Hematopoietic multipotent progenitor cell treated with erythropoietin and hydrocortisone succinate and interleukin-3 and kit ligand, for 8 days (in vitro differentiated cells): Measurements from ENCODE around the gene ZSWIM9.

Source experiments
- DNase-seq: peaks from one replicate; pipeline ENCODE4 v3.0.0-alpha.2; 2015

The ZSWIM9 gene

DNA sequence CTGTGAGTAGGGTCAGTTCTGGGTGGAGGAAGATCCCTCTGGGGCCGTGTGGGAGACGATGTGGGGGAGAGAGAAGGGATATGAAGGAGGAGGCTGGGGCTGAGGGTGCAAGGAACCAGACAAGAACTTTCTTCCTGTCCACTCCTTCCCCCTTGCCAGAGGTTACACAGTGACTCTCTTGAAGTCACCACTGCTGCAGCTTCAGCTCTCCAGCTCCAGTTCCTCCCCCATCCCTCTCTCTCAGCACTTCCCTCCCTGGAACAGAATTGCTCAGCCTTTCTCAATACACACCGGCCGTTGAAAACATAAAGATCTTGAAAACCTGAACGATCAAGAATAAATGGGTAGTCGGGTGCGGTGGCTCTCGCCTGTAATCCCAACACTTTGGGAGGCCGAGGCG, 5.1 kb downstream of the ZSWIM9 start:
- DNase-seq = no peak

GRCh38 chr19:48176226-48176625, 5.7 kb downstream of the ZSWIM9 start:
- no peak for DNase-seq

- no peak for DNase-seq
Measured at GRCh38 chr19:48181505-48181904, 11.0 kb downstream of the ZSWIM9 start.

DNA sequence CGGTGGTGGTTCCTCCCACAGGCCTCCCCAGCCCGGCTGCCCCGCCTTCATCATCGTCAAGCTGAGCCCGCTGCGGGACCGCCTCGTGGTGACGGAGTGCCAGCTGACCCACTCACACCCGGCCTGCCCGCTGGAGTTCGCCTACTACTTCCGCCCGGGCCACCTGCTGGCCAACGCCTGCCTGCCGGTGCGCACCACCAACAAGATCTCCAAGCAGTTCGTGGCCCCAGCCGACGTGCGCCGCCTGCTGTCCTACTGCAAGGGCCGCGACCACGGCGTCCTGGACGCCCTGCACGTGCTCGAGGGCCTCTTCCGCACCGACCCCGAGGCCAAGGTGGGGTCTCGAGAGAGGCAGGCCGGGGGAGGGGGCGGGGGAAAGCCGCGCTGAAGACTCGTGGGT, 12.0 kb downstream of the ZSWIM9 start:
- DNase-seq = no peak

DNA sequence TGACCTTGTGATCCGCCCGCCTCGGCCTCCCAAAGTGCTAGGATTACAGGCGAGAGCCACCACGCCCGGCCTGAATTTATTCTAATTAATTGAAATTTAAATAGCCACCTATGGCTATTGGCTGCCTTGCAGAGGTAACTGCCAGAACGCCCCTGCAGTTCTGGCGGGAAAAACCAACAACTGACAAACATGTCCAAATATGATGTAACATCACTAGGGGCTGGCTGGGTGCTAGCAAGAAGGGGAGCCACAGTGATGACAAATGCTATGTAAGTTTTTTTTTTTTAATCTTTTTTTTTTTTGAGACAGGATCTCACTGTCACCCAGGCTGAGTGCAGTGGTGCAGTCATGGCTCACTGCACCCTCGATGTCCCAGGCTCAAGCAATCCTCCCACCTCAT, 12.9 kb downstream of the ZSWIM9 start:
- no peak for DNase-seq

DNA sequence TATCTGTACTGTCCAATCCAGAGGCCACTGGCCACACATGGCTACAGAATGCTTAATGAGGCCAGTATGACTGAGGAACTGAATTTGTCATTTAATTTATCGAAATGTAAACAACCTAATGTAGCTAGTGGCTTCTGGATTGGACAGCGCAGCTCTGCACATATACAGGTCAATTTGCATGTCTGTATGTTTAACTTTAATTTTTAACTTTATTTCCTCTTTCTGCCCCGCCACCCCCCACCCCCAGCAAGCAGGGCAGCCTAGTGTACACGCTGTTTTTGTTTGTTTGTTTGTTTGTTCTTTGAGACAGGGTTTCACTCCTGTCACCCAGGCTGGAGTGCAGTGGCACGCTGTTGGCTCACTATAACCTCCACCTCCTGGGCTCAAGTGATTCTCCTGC, 15.5 kb downstream of the ZSWIM9 start:
- no peak for DNase-seq

- DNase-seq = no peak
Measured at GRCh38 chr19:48186541-48186991, 16.1 kb downstream of the ZSWIM9 start.

DNA sequence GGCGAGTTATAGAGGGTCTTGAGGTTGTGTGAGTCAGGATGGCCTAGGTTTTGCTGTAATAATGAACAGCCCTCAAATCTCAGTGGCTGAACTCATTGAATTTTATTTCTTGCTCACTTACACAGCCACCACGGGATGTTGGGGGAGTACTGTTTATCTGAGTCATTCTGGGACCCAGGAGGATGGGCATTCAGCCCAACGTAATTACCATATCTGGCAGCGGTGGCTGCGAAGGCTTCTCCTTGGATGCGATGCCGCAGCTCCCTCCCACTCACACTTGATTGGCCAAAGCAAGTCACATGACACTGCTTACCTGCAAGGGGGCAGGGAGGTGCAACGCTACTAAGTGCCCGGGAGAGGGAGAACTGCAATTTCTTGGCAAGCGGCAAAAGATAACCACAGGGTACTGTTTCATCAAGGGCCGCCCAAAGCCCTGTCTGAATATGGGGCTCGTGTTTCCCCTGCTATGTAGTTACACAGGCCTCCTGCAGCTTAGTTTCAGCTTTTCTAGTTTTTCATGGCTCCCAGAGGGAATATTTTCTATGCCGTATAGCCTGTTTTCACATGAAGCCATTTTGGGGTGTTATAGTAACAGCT, 19.9 kb downstream of the ZSWIM9 start:
- peak; percentile 33 for DNase-seq

DNA sequence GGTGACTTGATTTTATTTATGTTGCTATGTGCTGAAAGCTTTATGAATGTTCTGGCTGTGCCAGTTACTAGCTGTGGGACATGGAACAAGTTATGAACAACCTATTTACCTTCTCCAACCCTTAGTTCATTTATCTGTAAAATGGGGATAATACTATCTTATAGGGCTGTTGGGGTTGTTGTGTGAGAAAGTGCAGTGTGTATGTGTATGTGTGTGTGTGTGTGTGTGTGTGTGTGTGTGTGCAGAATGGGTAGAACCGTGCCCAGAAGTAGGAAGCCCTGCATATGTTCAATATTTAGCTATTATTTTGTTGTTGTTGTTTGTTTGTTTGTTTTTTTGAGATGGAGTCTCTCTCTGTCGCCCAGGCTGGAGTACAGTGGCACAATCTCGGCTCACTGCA, 20.4 kb downstream of the ZSWIM9 start:
- DNase-seq = no peak

- DNase-seq = no peak
Measured at GRCh38 chr19:48192750-48193149, 22.3 kb downstream of the ZSWIM9 start.

- DNase-seq = peak; percentile 28
Measured at GRCh38 chr19:48194041-48194843, 23.8 kb downstream of the ZSWIM9 start.

DNA sequence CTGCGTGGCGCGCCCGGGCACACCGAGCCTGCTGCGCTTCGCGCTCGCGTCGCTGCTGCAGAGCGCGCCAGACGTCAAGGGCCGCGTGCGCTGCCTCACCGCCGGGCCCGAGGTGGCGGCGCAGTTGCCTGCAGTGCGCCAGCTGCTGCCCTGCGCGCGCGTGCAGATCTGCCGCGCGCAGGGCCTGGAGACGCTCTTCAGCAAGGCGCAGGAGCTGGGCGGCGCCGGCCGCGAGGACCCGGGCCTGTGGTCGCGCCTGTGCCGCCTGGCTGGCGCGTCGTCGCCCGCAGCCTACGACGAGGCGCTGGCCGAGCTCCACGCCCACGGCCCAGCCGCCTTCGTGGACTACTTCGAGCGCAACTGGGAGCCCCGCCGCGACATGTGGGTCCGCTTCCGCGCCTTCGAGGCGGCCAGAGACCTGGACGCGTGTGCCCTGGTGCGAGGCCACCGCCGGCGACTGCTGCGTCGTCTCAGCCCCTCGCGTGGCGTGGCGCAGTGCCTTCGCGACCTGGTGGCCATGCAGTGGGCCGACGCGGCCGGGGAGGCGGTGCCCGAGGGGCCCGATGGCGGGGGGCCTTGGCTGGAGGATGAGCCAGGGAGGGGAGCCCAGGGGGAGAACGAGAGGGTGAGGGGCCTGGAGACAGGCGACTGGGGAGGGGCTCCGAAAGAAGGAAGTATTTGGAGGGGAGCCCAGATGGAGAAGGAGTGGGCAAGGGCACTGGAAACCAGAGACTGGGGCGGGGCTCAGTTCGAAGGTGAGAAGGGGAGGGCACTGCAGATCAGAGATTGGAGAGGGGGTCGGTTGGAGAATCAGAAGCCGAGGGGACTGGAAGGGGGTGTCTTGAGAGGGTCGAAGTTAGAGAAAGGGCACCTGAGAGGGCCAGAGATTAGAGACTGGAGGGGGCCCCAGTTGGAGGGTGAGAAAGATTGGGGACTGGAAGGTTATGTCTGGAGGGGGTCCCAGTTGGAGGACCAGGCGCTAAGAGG, 24.7 kb downstream of the ZSWIM9 start:
- DNase-seq = no peak

- DNase-seq = no peak
Measured at GRCh38 chr19:48196321-48196763, 25.9 kb downstream of the ZSWIM9 start.

- DNase-seq = no peak
Measured at GRCh38 chr19:48196933-48197665, 26.6 kb downstream of the ZSWIM9 start.

DNA sequence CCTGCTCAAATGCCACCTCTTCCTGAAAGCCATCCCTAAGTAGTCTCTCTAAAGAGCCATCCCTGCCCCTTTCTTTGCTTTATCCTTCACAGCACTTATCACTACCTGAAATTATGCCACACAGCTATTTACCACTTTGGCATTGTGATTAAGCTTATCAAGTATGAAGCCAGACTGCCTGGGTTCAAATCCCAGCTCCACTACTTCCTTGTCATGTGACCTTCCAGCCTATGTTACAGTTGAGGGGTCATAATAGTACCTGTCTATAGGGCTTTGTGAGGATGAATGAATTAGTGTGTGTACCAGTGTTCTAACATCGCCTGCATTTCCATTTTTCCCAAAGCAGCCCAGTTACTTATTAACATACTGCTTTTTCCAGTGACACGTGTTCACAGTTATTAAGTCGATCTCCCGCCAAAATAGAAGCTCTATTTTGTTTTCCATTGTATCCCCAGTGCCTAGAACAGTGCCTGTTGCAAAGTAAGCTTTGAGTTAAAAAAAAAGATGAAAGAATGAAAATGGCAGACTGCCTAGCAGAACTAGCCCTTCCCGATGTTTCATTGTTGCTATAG, 32.8 kb downstream of the ZSWIM9 start:
- peak; percentile 75 for DNase-seq

DNA sequence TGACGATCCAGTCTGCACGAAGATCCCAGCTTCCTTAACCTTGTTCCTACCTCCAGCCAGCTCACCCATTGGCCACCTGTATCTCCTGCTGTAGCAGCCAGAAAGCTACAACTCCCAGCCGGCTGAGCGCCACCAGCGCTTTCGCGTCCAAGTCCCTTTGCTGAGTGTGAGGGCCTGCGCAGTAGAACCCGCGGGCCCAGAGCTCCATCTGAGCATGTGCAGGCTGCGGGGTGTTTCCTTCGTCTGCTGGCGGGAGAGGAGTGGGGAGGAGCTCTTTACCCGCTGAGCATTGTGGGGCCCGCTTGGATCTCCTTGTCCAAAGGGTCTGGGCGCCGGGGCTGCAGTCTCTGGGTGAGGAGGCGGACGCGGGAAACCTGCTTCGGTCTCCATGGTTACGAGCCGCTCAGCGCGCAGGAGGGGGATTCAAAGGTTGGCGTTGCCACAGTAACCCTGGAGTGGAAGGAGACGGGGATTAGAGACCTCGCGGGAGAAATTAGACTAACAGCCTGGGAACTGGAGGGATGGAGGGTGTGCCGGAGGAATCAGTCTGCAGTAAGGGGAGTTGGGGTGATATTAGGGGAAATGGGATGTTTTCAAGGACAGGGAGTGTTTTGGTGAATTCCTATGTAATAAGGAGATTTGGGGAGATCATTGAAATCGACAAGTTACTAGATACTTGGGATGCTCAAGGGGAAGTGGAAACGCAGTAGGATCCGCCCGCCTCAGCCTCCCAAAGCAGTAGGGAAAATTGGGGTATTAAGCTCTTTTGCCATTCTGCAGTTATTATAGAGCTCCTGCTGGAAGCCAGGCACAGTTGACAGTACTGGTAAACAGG, 33.5 kb downstream of the ZSWIM9 start:
- DNase-seq = peak; percentile 98

DNA sequence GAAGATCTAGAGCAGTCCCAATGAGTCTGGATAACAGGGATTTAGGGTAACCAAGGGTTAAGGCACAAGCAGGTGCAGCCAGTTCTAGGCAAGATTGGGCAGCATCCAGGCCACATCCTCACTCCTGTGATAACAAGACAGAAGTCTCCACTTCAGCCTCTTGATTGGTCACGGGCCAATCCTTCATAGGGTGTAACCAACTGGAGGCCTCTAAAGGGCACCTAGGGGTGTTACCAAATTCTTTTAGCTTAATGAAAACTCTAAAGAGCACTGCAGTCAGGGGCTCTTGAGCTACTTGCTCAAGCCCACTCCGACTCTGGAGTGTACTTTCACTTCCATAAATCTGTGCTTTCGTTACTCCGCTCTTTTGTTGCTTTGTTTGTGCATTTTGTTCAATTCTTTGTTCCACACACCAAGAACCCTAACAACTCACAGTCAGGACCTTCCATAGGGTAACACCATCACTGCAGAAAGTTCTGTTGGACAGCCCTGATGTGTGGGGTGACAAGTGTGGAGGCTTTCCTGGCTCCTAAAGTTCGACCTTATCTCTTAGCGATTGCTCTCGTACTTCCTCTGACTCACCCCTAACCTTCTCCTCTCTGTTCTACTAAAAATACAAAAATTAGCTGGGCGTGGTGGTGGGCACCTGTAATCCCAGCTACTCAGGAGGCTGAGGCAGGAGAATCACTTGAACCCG, 36.1 kb downstream of the ZSWIM9 start:
- DNase-seq = peak; percentile 93

DNA sequence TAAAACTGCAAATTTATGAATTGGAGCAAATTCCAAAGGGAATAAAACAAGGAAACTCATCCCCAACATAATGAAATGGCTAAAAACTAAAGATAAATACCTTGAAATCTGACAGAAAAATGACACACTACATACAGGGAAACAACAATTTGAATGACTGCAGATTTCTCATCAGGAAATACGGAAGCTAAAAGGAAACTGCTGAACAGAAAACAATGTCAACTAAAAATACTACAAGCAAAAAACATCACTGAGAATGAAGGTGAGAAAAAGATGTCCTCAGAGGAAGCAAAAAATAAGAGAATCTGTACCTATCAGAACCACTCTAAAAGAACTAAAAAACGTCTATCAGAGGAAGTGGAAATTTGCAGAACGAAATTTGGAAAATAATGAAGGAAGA, 39.5 kb downstream of the ZSWIM9 start:
- no peak for DNase-seq

DNA sequence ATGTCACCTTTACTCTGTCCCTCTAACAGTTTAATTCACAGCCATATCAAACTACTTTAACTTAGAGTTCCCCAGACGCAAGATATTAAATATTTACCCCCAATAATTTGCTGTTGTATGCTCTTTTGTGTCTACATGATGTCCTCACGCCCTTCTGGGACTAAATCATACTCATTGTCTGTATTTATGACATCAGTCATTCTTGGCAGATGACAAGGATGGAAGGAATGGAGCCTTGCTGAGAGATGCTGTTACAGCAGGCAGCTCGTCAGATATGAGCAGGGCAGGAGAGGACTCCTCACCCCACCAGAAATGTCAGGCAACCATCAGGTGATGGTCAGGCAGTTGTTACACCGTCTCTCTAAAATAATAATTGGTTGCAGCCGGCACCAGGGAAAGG, 43.5 kb downstream of the ZSWIM9 start:
- DNase-seq = no peak

DNA sequence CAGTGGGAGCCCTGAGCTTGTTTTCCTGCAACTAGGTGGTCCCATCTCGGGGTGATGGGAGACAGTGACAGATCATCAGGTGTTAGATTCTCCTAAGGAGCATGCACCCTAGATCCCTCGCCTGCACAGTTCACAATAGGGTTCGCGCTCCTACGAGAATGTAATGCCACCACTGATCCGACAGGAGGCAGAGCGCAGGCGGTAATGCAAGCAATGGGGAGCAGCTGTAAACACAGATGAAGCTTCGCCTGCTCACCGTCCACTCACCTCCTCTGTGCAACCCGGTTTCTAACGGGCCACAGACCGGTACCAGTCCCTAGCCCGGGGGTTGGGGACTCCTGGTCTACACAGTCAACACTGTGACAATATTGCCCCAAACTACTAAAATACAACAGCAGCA, 46.5 kb downstream of the ZSWIM9 start:
- DNase-seq = no peak

DNA sequence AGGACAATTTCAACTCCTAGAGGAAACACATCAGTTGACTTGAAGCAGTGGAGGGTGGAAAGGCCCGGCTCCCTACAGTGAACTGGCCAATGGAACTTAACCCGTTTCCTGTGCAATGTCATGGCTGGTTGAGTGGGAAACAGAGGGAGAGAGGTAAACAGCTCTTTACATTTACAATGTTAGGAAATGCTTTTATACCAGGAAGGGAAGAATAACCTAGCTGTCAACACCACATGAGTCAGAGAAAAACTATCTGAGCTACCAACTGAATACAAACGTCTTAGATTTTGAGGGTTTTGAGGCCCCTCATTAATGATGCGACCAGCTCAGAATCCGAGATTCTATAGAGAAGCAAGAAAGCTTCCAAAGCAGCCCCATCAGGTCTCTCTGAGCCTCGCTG, 48.5 kb downstream of the ZSWIM9 start:
- DNase-seq = no peak
